Liver (tissue), 9 donors: Measurements from ENCODE around the gene KANSL1. TPM values are rescaled to one million over a fixed set of nuclear protein-coding genes. Genes with fewer than 3 reads are reported as not detected.

Experiments
- DNase-seq: peaks from one replicate; pipeline ENCODE4 v3.0.0-alpha.2; 2017; ENCODE audit warnings: low spot score
- H3K27ac ChIP-seq, 2 donors: one replicate each; pipeline ENCODE4 v1.7.0; 2013; ENCODE audit warnings: inconsistent platforms in 2 of 2, low read length in 2 of 2, control low read depth in 1 of 2, low read depth in 1 of 2, mild to moderate bottlenecking in 1 of 2
- H3K27me3 ChIP-seq, 4 donors: one replicate each; pipeline versions ENCODE4 v1.6.1 to v1.7.0; 2013; ENCODE audit warnings: low read length in 3 of 4, inconsistent platforms in 1 of 4, mild to moderate bottlenecking in 1 of 4, moderate library complexity in 1 of 4; ENCODE audit not compliant: control insufficient read depth in 4 of 4, insufficient read depth in 4 of 4
- H3K36me3 ChIP-seq, 4 donors: one replicate each; pipeline versions ENCODE4 v1.6.1 to v1.7.0; 2013; ENCODE audit warnings: low read length in 3 of 4, mild to moderate bottlenecking in 3 of 4, low read depth in 1 of 4, moderate library complexity in 1 of 4; ENCODE audit not compliant: control insufficient read depth in 4 of 4, insufficient read depth in 3 of 4
- H3K4me1 ChIP-seq, 4 donors: one replicate each; pipeline versions ENCODE4 v1.6.1 to v1.7.0; 2013; ENCODE audit warnings: low read length in 3 of 4, mild to moderate bottlenecking in 3 of 4, moderate library complexity in 1 of 4; ENCODE audit not compliant: control insufficient read depth in 4 of 4, insufficient read depth in 4 of 4
- H3K4me3 ChIP-seq, 3 donors: one replicate each; pipeline versions ENCODE4 v1.6.1 to v1.7.0; 2013; ENCODE audit warnings: low read length in 3 of 3, control low read depth in 1 of 3, low read depth in 1 of 3, mild to moderate bottlenecking in 1 of 3
- H3K9ac ChIP-seq, 2 donors: one replicate each; pipeline ENCODE4 v1.7.0; 2013; ENCODE audit warnings: low read length in 2 of 2, mild to moderate bottlenecking in 2 of 2, moderate library complexity in 2 of 2, control low read depth in 1 of 2, low read depth in 1 of 2
- H3K9me3 ChIP-seq, 4 donors: one replicate each; pipeline versions ENCODE4 v1.6.1 to v1.7.0; 2013; ENCODE audit warnings: low read length in 3 of 4; ENCODE audit not compliant: control insufficient read depth in 4 of 4
- ATF3 ChIP-seq: IDR thresholded peaks from 2 replicates; pipeline ENCODE4 v1.6.1; 2016; ENCODE audit warnings: antibody characterized with exemption
- CTCF ChIP-seq: fragments of 150-350 bp; IDR thresholded peaks from 2 replicates; pipeline ENCODE4 v1.5.1; 2017; ENCODE audit warnings: improper control_type of control experiment, low read depth, low read length; ENCODE audit not compliant: missing input control
- EGR1 ChIP-seq, 2 donors: IDR thresholded peaks; 2 replicates each; pipeline ENCODE4 v1.6.1; 2016 to 2018; ENCODE audit warnings: antibody characterized with exemption in 2 of 2, low read depth in 2 of 2
- FOXA1 ChIP-seq: IDR thresholded peaks from 2 replicates; pipeline ENCODE4 v1.6.1; 2016; ENCODE audit warnings: antibody characterized with exemption
- FOXA2 ChIP-seq: IDR thresholded peaks from 2 replicates; pipeline ENCODE4 v1.6.1; 2016; ENCODE audit warnings: antibody characterized with exemption
- GABPA ChIP-seq, 2 donors: IDR thresholded peaks in 1 of 2; conservative IDR thresholded peaks in 1 of 2; 2 replicates each; pipeline ENCODE4 v1.6.1; 2016; ENCODE audit warnings: antibody characterized with exemption in 2 of 2, mild to moderate bottlenecking in 1 of 2, moderate library complexity in 1 of 2
- HNF4A ChIP-seq, 2 donors: conservative IDR thresholded peaks; 2 replicates each; pipeline ENCODE4 v1.6.1; 2016; ENCODE audit warnings: antibody characterized with exemption in 2 of 2, mild to moderate bottlenecking in 2 of 2
- HNF4G ChIP-seq: IDR thresholded peaks from 2 replicates; pipeline ENCODE4 v1.6.1; 2016; ENCODE audit warnings: antibody characterized with exemption
- JUND ChIP-seq, 2 donors: IDR thresholded peaks; 2 replicates each; pipeline ENCODE4 v1.6.1; 2016; ENCODE audit warnings: antibody characterized with exemption in 2 of 2
- NR2F2 ChIP-seq: IDR thresholded peaks from 2 replicates; pipeline ENCODE4 v1.6.1; 2016; ENCODE audit warnings: antibody characterized with exemption
- RAD21 ChIP-seq, 2 donors: IDR thresholded peaks; 2 replicates each; pipeline ENCODE4 v1.6.1; 2016; ENCODE audit warnings: antibody characterized with exemption in 2 of 2, mild to moderate bottlenecking in 2 of 2
- REST ChIP-seq: IDR thresholded peaks from 2 replicates; pipeline ENCODE4 v1.6.1; 2016; ENCODE audit warnings: antibody characterized with exemption, mild to moderate bottlenecking
- RXRA ChIP-seq, 2 donors: IDR thresholded peaks; 2 replicates each; pipeline ENCODE4 v1.6.1; 2017 to 2018; ENCODE audit warnings: antibody characterized with exemption in 2 of 2, mild to moderate bottlenecking in 1 of 2
- SP1 ChIP-seq: IDR thresholded peaks from 2 replicates; pipeline ENCODE4 v1.6.1; 2018; ENCODE audit warnings: antibody characterized with exemption, mild to moderate bottlenecking
- TAF1 ChIP-seq: conservative IDR thresholded peaks from 2 replicates; pipeline ENCODE4 v1.6.1; 2016; ENCODE audit warnings: antibody characterized with exemption, mild to moderate bottlenecking
- YY1 ChIP-seq: IDR thresholded peaks from 2 replicates; pipeline ENCODE4 v1.6.1; 2016; ENCODE audit warnings: antibody characterized with exemption, mild to moderate bottlenecking
- WGBS: extraction: QIAGEN DNeasy Blood & Tissue Kit; methylation state at CpG from one replicate; pipeline ENCODE4 v1.1.7; 2013; 5-methylcytosine and 5-hydroxymethylcytosine counted together
- polyA plus RNA-seq, 2 donors: library from polyadenylated mRNA; stranded (reverse) in 1 of 2; unstranded in 1 of 2; fragments of 200-250 nt in 1 of 2; fragments of >200 nt in 1 of 2; fragmentation: Nextera tagmentation in 1 of 2; extraction: Ambion mirVana in 1 of 2; gene quantifications; one replicate each; pipeline versions ENCODE4 v1.2.1 to v1.2.3, GENCODE V29; 2013 to 2015
- total RNA-seq, 2 donors: library from RNA; depleted of rRNA; stranded (reverse); fragments of >200 nt; gene quantifications; one replicate each; pipeline ENCODE4 v1.2.3, GENCODE V29; 2014
- TF ChIP-seq, protein P1 (sequence below): IDR thresholded peaks from 2 replicates; pipeline ENCODE4 v1.6.1; 2016; ENCODE audit warnings: antibody characterized with exemption
- TF ChIP-seq, protein P2 (sequence below): IDR thresholded peaks from 2 replicates; pipeline ENCODE4 v1.6.1; 2016; ENCODE audit warnings: antibody characterized with exemption
- donor health status: healthy.
- donor health status: healthy.
- donor health status: healthy.
- donor health status: healthy.
- donor health status: healthy.

Gene KANSL1
- total and polyA plus RNA-seq, 4 donors = 5.5 to 86.3 (median 24.0) TPM

DNA sequence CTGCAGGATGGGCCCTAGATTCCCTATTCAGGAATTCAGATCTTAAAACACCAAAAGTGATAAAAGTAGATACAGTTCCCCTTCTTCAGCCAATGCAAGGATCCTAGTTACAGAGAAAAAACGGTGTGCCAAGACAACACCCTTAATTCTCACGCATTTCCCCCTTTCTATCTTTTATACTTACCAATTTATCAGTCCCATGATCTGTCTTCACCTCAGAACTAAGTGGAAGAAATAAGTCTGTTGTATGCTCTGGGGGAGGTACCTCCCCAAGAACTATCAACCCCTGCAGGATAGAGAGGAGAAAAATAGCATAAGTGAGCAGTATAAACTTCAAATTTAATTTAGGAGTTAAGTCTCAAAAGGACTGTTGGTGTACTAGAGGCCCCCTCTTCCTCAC is 111.0 kb downstream of the KANSL1 start:
- H3K9ac ChIP-seq = no peak overlapping the region
- WGBS = 79% methylated on average over 2 of the region's 2 CpGs
- H3K27ac ChIP-seq = no peak overlapping the region
- TF ChIP-seq, protein P1, sequence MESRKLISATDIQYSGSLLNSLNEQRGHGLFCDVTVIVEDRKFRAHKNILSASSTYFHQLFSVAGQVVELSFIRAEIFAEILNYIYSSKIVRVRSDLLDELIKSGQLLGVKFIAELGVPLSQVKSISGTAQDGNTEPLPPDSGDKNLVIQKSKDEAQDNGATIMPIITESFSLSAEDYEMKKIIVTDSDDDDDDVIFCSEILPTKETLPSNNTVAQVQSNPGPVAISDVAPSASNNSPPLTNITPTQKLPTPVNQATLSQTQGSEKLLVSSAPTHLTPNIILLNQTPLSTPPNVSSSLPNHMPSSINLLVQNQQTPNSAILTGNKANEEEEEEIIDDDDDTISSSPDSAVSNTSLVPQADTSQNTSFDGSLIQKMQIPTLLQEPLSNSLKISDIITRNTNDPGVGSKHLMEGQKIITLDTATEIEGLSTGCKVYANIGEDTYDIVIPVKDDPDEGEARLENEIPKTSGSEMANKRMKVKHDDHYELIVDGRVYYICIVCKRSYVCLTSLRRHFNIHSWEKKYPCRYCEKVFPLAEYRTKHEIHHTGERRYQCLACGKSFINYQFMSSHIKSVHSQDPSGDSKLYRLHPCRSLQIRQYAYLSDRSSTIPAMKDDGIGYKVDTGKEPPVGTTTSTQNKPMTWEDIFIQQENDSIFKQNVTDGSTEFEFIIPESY = no peak
- TF ChIP-seq RAD21 (IDR thresholded peaks at IDR 0.05) = no peak
- TF ChIP-seq HNF4G = no peak
- no peak for TF ChIP-seq JUND (IDR thresholded peaks at IDR 0.05)
- no peak for TF ChIP-seq NR2F2
- TF ChIP-seq EGR1 (IDR thresholded peaks at IDR 0.05; ENCODE audit: low read depth in 2 of 2) = no peak
- TF ChIP-seq YY1 = no peak
- no peak for TF ChIP-seq RXRA (IDR thresholded peaks at IDR 0.05)
- TF ChIP-seq CTCF = no peak
- no peak for TF ChIP-seq HNF4A (conservative IDR thresholded peaks at IDR 0.05)
- no peak for TF ChIP-seq SP1
- TF ChIP-seq REST = no peak
- no peak for TF ChIP-seq FOXA1
- TF ChIP-seq FOXA2 = no peak
- TF ChIP-seq, protein P2, sequence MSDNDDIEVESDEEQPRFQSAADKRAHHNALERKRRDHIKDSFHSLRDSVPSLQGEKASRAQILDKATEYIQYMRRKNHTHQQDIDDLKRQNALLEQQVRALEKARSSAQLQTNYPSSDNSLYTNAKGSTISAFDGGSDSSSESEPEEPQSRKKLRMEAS = no peak
- TF ChIP-seq ATF3 = no peak
- TF ChIP-seq GABPA (IDR thresholded peaks at IDR 0.05 in 1 of 2, conservative IDR thresholded peaks at IDR 0.05 in 1 of 2) = no peak
- TF ChIP-seq TAF1 = no peak
- H3K4me3 ChIP-seq = no peak overlapping the region
- no peaks in the 10 kb centered on the region for H3K9me3 ChIP-seq
- peaks cover 0 to 2% (median 0%) of the 10 kb centered on the region in 4 donors for H3K4me1 ChIP-seq
- H3K36me3 ChIP-seq = peaks cover 0 to 4% (median 0%) of the 10 kb centered on the region in 4 donors
- DNase-seq = no peak
- H3K27me3 ChIP-seq = no peaks in the 10 kb centered on the region

DNA sequence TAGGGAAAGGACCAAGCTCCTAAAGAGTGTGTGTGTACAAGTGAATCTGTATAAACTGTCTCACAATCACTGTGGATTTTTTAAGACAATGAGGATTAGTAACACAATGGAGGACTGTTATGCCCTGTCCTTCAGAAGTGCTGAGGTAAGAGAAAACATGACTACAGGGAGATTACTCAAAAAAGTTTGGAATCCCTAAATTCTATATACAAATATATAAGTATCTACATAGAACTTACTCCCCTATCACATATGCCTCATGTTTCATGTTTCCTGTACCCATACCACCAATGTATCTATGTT is 112.3 kb downstream of the KANSL1 start:
- peaks cover 0 to 2% (median 0%) of the 10 kb centered on the region in 4 donors for H3K4me1 ChIP-seq
- H3K9me3 ChIP-seq = no peaks in the 10 kb centered on the region
- no peak overlapping the region for H3K9ac ChIP-seq
- no peak overlapping the region for H3K27ac ChIP-seq
- peaks cover 0 to 4% (median 0%) of the 10 kb centered on the region in 4 donors for H3K36me3 ChIP-seq
- no peak overlapping the region for H3K4me3 ChIP-seq
- H3K27me3 ChIP-seq = no peaks in the 10 kb centered on the region
- no peak for DNase-seq
- no peak for TF ChIP-seq JUND (IDR thresholded peaks at IDR 0.05)
- no peak for TF ChIP-seq YY1
- TF ChIP-seq RAD21 (IDR thresholded peaks at IDR 0.05) = no peak
- TF ChIP-seq SP1 = no peak
- TF ChIP-seq ATF3 = no peak
- TF ChIP-seq, protein P1 = no peak
- TF ChIP-seq TAF1 = no peak
- TF ChIP-seq, protein P2 = no peak
- no peak for TF ChIP-seq REST
- TF ChIP-seq EGR1 (IDR thresholded peaks at IDR 0.05; ENCODE audit: low read depth in 2 of 2) = no peak
- no peak for TF ChIP-seq HNF4A (conservative IDR thresholded peaks at IDR 0.05)
- TF ChIP-seq FOXA2 = no peak
